ENCODE results near the gene DDX3X.
"Not testable (repeated sequence)": the region's sequence is repeated elsewhere in the genome, so short reads cannot be mapped to it uniquely, and the experiment has no call there.

The DDX3X gene

DNA sequence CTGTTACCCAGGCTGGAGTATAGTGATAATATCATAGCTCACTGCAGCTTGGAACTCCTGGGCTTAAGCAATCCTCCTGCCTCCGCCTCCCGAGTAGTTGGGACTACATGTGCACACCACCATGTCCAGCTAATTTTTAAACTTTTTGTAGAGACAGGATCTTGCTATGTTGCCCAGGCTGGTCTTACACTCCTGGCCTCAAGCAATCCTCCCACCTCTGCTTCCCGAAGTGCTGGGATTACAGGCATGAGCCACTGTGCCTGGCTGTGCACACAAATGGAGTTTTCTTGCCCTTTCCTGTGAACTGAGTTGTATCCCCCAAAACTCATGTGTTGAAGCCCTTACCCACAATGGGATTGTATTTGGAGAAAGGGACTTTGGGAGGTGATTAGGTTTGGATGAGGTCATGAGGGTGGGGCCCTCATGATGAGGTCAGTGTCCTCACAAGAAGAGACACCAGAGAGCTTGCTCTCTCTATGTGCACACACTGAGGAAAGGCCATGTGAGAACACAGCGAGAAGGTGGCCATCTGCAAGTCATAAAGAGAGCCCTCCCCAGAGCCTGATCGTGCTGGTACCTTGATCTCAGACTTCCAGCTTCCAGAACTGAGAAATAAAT, 40.1 kb downstream of the DDX3X start:
- no peak for DNase-seq

DNA sequence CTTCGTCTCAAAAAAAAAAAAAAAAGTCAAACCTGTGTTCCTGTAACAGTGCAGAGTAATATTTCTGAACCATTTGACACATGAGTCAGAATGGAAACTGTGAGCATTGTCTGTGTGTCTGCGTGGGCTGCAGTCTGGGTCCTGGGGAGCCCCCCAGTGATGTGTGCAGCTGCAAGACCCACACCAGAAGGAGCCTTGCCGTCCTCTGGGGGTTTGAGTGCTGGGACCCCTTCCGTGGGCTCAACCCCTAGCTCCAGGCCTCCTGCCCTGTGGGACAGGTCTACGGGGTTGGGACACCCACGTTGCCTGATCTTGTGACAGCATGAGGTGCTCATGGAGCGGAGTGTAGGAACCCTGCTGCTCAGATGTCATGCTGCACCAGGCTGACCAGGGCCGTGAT, 43.7 kb downstream of the DDX3X start:
- no peak for DNase-seq

DNA sequence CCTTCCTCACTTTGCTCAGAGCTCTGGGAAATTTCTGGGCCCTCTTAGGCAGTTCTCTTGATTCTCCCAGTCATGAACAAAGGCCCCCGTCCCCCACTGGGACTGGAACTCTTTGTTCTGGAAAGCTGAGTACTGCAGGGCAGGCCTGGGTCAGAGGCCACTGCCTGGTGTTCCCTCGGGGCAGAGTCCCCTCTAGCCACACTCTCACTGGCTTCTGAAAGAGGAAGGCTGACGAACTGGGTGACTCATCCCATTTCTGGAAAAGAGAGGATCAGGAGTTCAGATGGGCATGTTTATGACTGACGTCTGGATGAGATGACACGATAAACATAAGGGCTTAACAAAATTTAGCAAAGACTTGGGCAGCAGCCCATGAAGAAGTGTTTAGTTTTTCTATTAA, 47.7 kb downstream of the DDX3X start:
- peak; percentile 56 for DNase-seq

DNA sequence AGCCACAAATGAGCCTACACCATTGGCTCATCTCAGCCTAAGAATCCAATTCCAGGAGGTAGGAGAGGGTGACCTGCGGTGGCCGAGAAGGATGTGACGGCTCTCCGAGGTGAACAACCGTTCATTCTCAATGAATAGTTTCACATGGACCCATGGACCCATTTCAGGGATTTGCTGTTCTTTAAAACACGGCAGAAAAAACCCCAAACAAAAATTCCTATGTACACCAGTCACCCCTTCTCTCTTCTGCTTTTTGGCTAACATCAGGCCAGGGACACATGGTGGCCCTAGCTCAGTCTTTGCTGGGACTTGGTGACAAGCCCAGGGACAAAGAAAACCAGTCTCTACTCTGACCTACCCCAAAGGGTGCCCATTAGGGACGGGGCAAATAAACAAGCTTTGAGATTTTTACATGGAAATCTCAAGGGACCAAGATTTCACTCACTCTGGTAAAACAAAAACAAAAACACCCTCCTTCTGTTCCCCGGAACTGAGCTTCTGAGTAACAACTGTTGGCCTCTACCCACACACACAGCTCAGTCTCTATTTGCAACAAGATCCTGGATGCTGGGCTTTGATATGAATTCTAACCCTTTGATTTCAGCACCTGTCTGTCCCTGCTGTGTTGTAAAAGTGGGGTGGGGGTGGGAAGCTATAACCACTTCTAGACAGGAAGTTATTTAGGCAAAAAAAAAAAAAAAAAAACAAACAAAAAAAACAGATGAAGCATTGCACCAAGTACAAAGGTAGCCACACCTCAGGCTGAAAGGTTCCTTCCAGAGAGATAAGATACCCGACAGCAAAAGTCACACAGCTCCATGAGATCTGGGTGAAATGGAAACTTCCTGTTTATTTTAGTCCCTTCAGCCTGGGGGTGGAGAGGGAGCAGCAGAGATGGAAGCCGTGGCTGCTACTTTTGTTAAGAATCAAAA, 49.0 kb downstream of the DDX3X start:
- DNase-seq = no peak

DNA sequence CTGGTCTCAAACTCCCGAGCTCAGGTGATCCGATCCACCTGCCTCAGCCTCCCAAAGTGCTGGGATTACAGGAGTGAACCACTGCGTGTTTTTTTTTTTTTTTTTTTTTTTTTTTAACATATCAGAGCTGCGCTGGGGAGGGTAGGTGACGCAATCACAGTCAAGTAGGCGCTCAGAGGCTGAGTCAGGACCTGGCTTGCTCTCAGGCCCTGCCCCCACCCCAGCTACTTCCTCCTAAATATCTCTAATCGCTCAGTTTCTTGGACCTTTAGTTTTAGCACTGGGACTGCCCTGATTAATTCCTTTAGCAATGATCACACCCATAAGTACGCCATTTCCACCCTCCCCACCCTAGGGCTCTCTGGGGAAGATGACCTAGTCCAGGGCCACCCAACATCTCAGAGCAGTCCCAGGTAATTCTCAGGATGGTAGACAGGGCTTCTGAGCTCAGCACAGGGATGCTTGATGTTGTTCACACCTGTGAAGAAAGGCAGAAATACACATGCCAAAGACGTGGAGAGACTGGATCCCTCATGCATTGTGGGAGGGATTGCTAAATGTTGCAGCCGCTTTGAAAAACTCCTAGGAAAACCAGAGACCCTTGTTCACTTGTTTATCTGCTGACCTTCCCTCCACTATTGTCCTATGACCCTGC, 50.2 kb downstream of the DDX3X start:
- peak; percentile 53 for DNase-seq

DNA sequence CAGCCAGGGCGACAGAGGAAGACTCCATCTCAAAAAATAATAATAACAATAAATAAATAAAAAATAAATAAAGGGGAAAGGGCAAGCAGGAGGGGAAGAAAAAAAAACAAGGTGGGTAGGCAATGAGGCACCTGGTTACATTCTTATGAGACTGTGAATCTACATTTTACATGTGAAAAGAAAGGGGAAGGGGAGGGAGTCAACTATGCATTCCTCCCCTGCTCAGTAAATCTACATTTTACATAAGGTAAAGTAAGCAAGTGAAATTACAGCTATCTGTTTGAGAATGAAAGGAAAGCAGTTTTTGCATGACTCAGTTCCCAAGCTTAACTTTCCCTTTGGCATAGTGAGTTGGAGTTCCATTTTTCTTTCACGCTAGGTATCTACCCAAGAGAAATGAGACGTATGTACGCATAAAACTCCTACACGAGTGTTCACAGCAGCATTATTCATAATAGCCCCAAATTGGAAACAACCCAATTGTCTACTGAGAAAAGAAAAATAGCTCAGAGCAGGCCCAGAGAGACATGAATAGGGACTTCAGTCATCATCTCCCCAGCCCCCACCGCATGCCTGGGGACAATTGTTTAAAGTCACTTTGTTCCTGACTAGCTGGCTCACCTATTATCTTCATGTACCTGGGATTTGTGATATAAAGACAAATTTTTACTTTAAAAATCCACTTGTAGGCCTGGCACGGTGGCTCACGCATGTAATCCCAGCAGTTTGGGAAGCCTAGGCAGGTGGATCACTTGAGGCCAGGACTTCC, 52.4 kb downstream of the DDX3X start:
- no peak for DNase-seq

DNA sequence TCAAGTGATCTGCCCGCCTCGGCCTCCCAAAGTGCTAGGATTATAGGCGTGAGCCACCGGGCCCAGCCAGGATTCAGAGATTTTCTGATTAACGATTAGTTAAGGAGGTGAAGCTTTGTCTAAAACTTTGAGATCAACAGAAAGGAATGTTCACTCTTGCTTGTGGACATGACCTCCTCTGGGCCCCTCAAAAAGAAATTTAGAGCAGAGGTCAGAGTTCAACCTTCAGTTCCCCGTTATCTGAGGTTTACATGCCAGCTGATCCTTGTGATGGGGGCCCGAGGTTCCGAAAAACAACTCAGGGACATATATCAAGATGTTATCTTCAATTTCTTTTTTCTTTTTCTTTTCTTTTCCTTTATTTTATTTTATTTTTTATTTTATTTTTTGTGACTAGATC, 54.6 kb downstream of the DDX3X start:
- DNase-seq = no peak

DNA sequence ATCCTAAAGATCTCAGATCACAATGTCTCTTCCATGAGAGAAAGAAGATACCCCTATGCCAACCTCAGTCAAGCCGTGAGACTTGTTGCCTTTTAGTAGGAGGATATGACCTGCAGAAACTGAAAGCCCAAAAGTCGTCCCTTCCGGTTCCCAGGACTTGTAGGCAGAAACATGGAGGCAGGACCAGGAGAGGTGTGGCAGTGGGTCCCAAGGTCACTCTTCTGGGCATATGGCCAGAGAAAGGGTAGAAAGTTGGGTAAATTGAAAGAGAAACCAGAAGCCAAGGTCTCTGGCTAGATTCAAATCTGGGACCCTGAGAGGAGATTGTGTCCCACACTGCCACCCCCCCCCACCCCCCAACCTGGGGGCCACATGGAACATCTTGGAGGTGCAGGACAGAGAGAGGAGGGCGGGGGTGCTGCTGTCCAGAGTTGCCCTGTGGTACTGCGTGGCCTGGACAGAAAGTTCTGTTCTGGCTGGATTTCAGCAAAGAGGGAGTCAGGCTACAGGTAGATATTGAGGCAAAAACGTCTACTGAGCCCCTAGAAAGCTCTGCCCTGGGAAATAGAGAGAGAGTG, 55.4 kb downstream of the DDX3X start:
- no peak for DNase-seq

DNA sequence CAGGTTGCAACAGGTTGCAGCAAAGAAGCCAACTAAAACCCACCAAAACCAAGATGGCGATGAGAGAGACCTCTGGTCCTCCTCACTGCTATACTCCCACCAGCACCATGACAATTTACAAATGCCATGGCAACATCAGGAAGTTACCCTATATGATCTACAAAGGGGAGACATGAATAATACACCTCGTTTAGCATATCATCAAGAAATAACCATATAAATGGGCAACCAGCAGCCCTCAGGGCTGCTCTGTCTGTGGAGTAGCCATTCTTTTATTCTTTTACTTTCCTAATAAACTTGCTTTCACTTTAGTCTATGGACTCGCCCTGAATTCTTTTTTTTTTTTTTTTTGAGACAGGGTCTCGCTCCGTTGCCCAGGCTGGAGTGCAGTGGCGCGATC, 56.6 kb downstream of the DDX3X start:
- DNase-seq = not testable (repeated sequence)

DNA sequence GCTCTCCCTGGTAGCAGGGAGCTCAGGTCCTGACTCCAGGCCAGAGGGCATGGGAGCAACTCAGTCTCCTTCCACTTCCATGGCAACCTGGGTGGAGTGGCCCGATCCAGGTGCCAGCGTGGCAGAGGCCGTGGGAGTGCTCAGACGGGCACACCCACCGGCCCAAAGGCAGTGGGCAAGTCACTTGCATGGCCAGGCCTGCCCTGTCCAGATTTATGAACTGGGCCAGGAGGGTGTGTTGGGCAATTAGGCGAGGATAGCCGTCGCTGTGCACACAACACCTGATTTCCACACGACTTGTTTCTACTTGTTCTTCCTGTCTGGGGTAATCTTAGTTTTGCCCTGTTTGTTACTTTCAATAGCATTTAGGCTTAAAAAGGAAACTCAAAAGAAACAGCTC, 57.6 kb downstream of the DDX3X start:
- DNase-seq = no peak

DNA sequence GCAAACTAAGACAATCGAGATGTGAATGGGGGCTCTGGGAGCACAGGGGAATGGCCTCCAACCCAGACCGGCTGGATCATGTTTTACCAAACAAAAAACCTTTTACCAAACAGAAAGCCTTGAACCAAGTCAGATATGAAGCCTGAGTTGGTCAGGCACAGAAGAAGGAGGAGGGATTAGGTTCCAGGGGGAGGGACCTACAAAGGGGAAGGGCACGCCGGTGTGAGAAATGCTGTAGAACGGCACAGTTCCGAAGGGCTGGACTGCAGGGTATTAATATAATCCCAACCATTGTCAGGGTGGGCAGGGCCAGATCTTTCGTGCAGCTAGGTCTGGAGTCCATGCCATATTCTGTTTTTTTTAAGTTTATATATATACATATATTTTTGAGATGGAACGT, 60.3 kb downstream of the DDX3X start:
- no peak for DNase-seq

DNA sequence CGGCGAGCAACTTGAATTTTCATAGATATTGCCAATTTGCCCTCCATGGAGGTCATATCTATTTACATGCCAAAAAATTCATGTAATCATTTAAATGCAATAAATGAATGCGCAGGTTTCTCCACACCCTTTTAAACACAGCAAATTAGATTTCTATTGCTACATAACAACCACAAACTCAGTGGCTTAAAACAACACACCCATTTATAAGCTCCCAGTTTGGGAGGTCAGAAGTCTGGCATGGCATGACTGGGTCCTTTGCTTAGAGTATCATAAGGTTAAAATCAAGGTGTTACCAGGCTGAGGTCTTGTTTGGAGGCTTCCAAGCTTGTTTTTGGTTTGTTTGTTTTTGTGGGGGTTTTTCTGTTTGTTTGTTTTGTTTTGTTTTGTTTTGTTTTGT, 63.3 kb downstream of the DDX3X start:
- no peak for DNase-seq

DNA sequence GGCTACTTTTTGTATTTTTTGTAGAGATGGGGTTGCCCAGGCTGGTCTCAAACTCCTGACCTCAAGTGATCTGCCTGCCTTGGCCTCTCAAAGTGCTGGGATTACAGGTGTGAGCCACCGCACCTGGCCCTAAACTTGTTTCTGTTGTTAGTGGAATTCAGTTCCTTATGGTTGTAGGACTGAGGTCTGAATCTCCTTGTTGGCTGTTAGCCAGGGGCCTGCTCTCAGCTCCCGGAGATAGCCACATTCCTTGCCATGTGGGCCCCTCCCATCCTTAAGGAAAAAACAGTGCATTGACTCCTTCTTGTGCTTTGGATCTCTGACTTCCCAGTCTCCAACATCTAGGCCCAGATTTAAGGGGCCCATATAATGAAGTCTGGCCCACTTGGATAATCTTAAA, 63.8 kb downstream of the DDX3X start:
- DNase-seq = no peak

DNA sequence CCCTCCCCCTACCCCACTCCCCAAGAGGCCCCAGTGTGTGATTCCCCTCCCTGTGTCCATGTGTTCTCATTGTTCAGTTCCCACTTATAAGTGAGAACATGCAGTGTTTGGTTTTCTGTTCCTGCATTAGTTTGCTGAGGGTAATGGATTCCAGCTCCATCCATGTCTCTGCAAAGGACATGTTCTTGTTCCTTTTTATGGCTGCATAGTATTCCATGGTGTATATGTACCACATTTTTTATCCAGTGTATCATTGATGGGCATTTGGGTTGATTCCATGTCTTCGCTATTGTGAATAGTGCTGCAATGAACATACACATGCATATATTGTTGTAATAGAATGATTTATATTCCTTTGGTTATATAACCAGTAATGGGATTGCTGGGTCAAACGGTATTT, 68.6 kb downstream of the DDX3X start:
- not testable (repeated sequence) for DNase-seq

DNA sequence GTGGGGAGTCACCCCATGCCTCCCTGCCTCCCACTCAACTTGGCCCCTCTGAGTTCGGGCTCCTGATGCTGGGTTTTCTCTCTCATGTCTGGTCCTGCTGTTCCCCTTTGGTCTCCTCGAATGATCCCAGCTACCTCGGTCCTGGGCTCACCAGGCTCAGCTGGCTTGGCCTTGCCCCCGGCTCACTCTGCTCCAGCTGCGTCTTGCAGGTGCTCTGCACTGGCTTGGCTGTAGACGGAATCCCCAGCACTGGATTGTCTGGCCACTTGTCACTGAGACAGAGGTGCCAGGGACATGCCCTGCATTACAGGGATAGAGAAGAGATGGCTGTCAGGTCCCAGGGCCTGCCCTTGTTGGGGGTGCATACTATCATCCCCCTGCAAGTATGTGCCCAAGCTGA, 71.6 kb downstream of the DDX3X start:
- DNase-seq = no peak

DNA sequence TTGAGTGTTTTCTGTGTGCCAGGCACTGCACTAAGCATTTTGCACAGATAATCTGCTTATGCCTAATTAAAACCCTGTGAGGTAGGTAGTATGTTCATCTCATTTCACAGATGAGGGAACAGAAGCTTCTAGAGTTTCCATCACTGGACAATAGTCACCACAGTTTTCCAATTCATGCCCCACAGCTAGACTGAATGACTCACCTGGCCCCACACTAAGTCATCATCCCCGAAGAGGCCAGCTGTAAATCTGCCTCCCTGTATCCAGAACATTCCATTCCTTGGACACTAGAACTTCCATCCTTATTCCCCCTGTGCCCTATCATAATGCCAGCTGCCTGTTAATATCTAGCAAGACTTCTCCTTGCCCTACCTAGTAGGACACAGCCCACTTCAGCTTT, 72.2 kb downstream of the DDX3X start:
- DNase-seq = no peak

DNA sequence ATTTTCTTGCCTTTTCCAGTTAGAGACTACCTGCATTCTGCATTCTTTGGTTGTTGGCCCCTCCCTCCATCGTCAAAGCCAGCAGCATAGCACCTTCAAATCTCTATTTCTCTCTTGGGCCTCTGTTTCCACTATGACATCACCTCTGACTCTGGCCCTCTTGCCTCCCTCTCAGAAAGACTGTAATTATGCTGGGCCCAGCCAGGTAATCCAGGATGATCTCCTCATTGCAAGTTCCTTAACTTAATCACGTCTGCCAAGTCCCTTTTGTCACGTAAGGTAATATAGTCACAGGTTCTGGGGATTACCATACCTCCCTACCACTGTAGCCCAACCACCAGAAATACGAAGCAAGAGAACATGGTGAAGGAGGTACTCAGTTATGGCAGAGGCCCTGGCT, 73.9 kb downstream of the DDX3X start:
- DNase-seq = no peak

DNA sequence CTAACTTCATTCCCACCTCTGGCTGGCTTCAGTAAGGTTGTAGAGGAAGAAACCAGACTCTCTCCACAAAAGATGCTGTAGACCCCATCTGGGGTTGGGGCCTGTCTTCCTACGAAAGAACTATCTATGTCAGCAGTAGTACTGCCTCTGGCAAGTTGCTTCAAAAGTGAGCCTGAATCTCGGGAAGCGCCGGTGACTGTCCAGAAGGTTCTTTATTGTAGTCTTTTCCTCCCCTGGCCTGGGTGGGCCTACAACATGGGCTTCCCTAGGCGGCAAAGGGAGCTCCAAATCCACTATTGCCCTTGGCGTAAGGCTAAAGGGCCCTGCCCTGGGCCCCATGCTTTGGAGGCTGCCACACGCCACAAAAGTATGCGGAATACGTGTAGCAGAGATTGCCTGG, 74.6 kb downstream of the DDX3X start:
- DNase-seq = no peak

DNA sequence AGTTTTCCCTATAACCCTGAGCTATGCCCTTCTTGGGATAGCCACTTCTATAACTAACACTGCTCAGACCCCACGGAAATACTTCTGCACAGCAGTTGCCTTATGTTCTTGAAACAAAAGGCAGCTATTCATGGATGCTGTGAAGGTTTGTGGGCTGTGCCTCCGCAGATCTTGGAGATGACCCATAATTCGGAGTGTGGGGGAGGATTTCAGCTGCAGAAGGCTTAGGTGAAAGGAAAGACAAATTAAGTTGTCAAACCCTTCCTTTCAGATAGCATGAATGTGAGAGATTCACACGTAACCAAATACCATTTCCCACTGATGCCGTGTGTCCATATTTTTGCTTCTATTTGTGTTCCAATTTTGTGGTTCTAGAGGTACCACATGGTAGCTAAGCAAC, 75.0 kb downstream of the DDX3X start:
- no peak for DNase-seq

DNA sequence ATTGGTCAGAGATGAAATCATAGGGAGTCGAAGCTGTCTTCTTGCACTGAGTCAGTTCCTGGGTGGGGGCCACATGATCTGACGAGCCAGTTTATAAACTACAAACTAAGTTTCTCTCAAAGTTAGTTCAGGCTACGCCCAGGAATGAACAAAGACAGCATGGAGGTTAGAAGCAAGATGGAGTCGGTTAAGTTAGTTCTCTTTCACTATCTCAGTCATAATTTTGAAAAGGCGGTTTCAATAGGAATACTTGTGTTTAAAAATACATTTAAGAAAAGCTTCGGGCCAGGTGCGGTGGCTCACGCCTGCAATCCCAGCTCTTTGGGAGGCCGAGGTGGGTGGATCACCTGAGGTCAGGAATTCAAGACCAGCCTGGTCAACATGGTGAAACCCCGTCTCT, 77.3 kb downstream of the DDX3X start:
- DNase-seq = not testable (repeated sequence)

DNA sequence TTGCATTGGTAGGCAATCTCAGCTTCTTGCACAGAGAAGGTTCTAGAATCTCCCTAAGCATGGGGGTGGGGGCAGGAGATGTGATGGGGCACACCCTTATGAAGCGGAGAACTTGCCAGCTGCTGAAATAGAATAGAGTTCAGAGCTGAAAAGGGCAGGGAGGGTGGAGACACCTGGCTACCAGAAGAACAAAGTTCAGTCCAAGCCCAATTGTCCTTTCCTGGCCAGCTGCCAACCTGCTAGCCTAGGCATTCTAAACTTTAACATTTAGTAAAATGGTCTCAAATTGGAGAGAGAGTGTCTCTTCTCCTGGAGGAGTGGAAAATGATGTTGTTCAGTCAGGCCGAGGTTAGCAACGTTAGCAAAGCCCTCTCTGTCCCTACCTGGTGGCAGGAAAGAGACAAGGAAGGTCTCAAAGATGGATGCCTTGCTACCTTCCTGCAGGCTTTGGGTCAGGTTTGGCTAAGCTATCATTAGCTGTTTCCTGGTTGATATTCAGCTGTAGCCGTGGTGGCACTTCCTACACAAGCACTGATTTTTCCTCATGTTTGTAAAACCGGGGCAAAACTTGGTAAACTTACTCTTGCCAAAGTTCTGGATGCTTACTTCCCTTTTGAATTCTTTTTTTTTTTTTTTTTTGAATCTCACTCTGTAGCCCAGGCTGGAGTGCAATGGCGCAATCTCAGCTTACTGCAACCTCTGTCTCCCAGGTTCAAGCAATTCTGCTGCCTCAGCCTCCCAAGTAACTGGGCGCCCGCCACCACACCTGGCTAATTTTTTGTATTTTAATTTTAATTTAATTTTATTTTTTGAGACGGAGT, 78.5 kb downstream of the DDX3X start:
- DNase-seq = no peak
